Suppressor macrophage treated with lipopolysaccharide for 4 hours (primary cell): ENCODE results near the gene SPOCK2.

ENCODE experiments used
- DNase-seq: peaks from one replicate; pipeline ENCODE4 v3.0.0-alpha.2; 2020

SPOCK2 gene

DNA sequence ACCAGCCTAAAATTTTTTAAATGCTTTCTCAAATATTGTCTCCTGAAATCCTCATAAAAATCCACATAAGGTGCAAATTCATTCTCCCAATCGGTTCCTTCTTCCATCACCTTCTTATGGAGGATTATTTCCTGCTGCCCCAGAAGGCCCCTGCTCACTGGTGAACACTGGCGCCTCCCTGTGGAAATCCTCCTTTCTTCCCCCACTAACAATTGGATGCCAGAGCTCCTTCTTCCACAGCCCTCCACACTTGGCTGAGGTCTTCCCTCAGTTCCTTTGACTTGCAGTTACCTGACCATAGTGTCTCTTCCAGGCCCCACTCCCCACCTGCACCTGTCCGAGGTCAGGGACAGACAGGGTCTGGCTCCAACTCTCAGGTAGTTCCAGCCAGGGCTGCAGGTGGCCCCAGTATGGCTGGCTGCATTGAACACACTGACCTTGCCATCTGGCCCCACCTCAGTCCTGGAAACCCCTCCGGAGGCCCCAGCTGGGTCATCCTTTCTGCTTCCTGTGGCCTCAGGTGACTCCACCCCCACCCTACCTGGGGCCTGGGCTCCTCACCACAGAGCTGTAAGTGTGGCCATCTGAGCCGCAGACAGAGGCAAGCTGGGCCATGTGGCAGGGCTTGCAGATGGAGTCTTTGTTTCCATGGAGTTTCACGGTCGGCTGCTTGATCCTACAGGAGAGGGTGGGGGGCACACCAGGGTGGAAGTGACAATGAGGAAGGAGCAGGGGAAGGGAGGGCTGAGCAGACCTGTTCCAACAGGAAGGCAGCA lies 18.4 kb downstream of the SPOCK2 start:
- DNase-seq = no peak

DNA sequence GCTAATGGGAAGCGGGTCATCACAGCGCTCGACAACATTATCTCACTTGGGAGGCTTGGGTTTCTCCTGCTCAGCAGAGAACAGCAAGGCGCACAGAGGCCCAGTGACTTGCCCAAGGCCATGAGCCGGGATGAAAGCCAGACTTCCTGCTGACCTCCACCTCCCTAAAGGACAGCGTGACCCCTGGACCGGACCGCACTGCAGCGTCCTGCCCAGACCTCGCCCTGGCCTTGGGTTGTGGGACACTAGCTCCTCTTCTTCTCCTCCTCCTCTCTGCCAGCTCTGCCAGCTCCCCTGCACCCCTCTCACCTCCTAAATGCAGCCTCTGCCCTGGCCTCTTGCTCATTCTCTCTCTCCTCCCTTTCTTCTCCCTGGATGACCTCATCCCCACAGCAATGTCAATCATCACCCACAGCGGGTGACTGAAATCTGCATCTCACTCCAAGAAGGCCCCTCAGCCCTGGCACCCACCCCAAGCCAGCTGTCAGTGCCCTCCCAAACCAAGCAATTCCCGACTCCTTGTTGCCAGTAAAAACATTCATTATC lies 19.4 kb downstream of the SPOCK2 start:
- DNase-seq = no peak

DNA sequence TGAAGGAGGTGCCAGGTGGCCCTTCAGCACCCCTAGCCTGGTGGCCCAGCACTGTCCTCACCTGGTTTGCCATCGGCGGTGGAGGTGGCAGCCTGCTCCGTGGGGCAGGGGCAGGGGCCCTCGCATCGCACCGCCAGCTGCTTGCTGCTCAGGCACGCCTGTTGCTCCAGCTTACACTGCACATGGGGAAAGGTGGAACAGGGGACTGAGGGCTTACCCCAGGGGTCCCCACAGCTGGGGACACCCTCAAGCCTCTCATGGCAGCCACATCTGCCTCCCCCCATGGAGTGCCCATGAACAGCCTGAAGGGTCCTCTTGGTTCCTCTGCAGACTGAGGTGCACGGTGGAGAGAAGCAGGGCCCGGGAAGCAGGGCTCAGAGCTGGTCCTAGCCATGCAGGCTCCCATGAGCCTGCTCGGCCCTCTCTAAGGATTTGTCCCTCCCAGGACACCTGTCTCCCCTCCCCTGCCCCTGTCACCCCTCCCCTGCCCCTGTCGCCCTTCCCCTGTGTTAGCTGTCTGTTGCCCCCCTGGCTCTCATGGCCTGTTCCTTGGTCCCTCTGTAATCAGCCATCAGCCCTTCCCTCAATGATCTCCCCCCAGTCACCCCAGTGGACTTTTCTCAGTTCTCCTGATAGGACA lies 20.1 kb downstream of the SPOCK2 start:
- no peak for DNase-seq

DNA sequence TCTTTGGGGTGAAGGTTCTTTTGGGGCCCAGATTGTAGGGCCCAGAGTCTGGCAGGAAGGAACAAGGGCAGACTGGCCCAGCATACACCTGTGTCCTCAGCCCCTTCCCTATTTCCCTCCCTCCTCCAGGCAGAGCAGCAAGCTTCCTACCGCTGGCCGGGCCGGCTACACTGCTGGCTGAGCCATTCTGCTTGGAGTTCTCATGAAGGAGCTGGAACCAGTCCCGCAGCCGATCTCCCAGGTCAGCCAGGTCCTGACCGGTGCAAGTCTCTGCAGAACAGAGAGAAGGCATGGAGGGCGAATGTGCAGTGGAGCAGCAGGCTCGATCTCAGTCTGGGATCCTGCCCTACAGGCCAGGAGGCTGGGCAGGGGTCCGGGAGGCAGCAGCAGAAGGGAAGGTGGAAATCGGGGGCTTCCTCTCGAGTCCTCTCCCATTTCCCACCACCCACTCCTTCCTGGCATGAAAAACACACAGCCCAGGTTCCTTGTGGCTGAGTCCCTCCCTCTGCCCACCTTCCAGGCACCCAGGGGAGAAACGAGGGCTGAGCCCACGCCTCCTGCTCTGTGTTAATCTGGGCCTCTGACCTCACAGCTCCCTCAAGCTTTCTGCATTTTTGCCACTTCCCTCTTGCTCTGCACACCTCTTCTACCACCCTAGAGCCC lies 20.8 kb downstream of the SPOCK2 start:
- no peak for DNase-seq

DNA sequence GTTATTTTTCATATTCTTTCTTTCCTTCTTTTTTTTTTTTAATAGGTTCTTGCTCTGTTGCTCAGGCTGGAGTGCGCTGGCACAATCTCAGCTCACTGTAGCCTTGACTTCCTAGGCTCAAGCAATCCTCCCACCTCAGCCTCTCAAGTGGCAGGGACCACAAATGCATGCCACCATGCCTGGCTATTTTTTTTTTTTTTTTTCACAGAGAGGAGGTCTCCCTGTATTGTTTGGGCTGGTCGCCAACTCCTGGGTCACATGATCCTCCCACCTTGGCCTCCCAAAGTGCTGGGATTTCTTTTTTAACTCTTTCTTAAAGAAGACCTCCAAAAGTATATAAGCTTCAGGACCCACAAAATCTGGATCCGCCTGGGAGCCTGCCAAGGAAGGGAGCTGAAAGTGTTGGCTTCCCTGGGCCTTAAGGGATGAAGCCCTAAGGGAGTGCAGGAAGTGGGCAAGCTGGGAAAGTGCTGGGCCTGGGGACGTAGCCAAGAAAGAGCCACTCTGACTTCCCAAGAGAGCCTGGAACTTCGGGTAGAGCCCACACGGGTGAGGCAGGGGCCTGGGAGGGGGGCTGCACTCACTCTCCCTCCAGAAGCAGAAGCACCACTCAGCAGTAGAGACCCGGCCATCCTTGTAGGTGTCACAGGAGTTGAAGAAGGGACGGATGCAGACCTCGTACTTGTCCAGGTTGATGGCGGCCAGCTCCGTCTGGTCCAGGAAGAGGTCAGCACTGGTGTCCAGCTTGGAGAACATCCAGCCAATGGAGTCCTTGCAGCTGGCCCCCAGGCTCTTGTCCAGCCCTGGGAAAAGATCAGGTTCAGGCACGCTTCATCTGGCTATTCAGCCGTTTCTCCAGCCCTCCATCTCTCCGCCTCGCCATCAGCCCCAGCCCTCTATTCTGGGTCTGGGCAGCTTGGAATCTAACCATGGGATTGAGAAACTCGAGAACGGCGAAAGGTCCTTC lies 21.8 kb downstream of the SPOCK2 start:
- DNase-seq = no peak

DNA sequence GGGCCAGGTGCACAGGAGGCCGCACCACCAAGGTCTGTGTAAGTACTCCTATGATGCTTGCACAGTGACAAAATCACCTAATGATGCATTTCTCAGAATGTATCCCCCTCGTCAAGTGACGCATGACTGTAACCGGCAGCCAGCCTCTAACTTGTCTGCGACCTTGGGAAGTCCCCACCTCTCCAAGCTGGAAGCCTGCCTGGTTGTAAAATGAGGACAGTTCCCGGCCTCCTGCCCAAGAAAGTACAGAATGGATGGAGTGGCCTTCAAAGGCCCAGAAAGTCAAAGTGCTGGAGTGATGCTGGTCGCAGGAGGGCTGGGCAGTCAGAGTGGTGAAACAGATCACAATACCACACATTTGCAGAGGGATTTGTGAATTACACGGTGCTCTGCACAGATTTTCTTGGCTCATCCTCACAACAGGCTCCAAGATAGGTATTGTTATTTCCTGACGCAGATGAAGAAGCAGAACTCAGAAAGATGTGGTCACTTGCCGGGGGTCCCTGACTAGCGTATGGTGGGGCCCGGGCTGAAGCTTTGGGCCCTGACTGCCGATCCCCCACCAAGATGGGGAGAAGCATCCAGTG lies 22.8 kb downstream of the SPOCK2 start:
- no peak for DNase-seq

DNA sequence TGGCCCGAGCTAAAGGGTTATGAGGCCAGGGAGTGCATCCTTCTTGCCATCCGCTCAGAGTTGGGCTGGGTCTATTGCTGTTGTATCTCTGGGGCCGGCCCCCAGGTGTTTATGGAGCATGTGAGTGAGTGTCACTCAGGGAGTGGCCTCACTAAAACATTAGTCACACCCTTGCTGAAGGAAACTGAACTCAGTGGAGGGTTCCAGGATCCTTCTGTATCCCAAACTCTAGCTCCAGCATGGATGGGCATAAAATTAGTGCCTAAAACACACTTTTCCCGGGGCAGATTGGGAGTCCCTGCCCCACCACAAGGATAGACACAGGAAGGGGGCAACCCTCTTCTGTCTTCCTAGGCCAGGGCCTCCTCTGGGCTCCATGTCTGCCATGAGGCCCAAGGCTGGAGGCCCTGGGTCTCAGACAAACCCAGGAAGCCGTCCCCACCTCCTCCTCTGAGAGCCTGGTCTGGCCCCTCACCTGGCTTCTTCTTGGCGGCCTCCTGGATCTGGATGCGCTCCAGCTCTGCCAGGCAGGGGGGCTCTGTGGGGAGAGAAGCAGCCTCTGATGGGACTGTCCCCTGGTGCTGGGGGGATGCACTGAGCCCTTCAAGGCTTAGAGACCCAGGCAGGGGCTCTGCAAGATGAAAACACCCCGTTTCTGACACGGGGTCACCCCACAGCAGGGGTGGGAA lies 24.5 kb downstream of the SPOCK2 start:
- DNase-seq = no peak

DNA sequence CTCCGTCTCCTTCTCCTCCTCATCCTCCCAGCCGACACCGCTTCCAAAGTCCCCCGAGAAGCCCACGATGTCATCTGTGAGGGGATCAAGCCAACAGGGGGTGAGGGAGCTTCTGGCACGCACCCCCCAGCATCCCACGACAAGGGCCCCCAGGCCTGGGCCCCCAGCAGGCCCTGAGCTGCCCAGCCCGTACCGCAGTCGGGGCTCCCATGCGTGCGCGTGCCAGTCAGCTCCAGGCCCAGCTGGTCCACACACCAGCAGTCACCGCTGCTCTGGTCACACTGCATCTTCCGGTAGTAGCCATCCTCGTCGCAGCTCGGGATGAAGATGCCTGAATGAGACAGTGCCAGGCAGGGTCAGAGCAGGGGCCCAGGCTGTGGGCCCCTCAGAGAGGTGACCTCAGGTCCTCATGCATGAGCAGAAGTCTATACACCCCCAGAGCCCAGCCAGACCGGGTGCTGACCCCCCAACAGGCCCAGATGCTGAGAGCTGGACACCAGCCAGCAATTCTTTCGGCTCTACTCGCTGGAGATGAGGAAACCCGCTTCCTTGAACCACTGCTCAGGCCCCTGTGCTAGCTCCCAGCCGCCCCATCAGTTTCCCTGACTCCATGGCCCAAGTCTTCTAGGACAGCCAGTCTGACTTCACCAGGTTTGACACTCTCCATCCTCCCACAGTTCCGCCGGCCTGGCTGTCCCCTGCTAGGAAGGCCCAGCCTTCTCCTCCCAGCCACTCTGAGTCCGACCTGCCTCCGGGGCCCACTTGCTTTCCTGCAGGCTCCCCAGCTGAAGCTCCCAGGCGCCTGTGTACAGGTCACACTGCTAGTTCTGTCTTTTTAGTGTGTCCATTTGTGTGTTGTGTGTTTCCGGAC lies 25.3 kb downstream of the SPOCK2 start:
- no peak for DNase-seq

DNA sequence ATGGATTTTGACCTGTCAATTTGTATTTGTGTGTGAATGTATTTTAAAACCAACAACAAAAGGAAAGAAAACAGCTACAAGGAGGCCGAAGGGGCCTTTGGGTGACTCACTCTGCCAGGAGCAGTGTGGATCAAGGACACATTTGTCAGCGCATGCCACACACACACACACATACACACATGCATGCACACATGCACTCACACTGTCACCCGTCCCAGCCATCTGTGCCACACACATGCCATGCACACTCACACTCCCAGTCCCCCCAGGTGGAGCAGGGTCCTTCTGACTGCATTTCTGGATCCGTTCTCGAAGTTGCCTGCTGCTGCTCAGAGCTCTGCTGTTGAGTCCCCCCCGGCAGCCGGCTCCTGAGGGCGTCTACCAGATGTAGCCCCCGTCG lies 26.0 kb downstream of the SPOCK2 start:
- no peak for DNase-seq

DNA sequence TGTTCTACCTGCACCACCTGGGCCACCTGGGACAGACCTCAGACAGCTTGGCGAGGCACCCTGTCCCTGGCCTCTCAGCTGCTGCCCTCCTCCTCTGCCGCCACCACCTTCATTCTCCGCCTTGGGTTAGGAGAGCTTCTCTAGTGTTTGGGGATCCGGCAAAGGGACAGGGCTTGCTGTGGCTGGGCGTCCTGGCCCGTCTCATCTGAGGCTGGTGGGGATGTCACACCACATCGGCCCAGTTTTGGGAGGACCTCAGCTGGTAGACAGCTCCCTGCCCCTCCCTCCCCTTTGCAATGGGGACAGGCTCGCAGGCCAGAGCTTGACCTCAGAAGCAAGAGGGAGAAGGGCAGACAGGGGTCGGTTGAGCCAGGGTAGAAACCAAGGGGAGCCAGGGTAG lies 26.4 kb downstream of the SPOCK2 start:
- DNase-seq = no peak

DNA sequence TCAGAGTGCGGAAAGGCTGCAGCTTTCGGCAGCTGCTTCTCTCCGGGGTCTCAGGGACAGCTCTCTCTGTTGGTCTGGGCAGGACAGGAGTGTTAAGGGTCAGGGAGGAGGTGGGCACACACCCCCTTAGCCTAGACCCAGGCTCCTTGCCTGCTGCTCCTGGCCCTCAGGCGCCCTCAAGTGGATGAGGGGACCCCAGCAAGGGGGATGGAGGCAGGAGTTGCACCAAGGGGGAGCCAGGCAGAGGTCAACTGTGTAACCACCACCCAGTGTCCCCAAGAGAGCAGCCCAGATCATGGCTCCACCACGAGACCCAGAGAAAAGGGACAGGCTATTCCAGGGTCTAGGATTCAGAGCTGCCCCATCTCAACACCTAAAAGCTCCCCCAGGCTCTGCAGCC lies 26.9 kb downstream of the SPOCK2 start:
- DNase-seq = no peak

DNA sequence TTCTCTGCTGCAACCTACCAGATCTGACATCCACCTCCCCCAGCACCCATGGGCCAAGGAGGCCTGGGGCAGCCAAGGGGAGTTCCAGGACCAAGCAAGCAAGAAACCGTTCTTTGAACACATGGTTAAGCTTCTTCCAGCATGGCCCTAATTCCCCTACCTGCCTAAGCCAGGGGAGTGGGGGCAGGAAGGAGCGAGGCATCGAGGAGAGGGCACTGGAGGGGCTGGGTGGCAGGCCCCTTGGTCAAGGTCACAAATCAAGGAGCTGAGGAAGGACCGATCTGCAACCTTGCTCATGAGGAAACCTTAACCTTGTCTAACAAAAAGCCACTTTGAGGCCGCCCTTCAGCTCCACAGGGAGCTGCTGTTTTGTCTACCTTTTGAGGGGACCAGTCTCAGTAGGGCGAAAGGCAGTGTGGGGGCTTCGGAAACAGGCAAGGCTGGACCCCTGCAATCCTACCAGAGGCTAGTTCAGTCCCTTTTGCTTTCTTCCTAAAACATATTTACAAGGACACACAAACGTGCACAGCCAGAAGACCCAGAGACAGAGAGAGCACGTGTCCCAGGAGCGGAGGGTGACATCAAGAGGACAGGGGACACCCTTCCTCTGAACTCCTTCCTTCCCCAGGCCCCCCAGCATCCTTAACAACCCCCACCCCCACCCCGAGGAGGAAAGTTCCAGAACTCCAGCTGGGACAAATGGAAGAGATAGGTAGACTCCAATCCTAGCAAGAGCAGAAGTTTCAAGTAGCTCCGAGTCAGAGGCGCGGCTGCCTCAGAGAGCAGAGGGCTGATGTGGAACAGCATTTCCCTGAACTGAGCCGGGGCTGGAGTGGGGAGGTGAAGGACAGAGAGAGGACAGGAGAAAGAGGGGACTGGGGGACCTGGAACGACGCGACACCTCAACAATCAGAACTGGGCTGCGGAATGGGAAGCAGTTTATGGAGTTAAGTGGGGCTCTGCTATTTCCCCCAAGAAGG lies 28.2 kb downstream of the SPOCK2 start:
- no peak for DNase-seq

DNA sequence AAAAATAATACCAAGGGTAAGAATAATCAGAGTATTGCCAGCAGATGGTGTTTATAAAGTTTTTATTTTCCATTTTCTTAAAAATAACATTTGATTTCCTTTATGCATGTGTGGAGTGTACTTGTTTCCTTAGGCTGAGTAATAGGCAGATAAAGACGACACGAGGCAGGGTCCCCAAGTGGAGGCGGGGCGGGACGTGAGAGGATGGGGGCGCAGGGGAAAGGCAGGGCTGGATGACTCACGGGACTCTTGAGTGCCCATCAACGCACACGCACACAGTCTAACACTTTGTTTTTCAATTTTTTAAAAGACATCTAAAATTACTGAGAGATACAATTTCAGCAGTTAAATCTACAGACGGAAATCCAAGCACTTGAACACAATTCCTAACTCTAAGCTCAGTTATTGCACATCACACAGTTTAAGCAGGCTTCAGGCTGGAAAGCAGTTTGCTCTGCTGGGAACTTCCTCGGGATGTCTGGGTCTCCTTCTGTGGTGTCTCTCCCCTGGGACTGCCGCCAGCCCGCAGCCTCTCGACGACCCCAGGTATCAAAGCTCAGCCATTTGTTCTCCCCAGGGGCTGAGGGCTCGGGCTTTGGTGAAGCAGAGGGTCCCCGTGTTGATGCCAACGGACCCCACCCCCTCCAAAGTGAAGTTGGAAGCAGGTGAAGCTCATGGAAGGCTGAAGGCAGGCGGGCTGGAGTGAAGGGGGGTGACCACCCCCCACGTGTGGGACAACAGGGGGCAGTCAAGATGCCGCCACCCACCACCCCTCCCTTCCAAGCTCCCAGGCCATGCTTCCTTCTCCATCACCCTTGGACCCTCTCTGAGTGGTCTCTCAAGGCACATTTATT lies 29.1 kb downstream of the SPOCK2 start:
- no peak for DNase-seq

DNA sequence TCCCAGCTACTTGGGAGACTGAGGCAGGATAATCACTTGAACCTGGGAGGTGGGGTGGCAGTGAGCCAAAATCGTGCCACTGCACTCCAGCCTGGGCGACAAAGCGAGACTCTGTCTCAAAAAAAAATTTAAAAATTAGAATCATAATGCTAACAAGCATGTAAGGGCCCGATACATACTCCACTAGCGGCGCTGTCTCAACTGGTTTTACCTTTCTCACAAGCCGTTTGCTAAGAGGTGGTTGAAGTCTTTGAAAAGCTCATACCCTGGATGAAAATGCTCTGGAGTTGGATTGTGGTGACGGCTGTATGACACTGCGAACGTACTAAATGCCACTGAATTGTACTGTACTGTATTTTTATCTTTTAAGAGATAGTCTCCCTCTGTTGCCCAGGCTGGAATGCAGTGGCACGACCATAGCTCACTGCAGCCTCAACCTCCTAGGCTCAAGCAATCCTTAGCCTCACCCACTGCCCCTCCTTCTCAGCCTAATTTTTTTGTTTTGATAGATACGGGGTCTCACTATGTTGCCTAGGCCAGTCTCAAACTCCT lies 29.9 kb downstream of the SPOCK2 start:
- DNase-seq = no peak

DNA sequence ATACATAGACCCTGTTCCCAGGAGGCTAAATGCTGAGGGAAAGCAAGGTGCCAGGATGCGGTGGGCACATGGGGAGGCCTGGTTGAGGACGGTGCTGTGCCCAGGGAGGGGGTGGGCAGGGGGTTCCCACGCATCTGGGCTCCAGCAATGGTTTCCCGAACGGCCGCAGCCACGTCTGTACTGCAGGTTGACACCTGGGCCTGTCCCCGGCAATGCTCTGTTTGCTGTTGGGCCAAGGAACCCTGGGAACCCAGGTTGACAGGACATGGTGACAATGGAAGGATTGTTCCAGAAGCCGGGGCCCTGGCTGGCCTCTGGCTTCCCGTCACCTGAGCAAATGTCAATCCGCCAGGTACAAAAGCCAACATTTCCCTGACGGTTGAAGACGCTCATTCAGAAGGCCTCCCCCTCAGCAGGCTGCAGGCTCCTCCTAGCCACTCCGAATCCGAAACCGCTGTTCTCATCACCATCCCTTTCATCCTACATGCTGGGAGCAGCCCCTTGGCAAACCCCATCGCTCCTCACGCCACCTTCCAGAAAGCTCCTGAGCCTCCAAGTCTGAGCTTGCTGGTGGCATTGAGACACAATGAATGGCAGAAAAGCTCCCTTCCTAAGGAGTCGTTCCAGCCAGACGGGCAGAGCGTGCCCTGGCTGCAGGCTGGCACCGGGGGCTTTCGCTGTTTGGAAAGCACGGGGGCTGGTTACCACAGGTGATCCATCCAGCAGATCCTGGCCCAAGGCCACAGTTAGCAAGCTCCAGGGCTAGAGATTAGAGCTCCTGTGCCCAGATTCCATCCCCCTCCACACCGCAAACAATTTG lies 31.2 kb downstream of the SPOCK2 start:
- DNase-seq = no peak

DNA sequence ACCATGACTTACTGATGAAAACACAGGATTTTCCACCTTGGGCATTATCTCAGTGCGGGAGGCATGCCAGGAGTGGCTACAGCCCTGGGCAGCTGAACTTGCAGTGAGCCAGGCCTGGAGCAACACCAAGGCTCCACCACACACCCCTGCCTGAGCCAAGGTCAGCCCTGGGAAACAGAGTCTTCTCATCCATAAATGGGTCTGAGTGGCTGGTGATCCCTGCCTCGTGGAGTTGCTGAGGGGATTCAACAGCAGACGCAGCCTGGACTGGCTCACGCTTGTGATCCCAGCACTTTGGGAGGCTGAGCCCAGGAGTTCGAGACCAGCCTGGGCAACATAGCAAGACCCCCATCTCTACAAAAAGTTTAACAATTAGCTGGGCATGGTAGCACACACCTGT lies 32.2 kb downstream of the SPOCK2 start:
- no peak for DNase-seq

DNA sequence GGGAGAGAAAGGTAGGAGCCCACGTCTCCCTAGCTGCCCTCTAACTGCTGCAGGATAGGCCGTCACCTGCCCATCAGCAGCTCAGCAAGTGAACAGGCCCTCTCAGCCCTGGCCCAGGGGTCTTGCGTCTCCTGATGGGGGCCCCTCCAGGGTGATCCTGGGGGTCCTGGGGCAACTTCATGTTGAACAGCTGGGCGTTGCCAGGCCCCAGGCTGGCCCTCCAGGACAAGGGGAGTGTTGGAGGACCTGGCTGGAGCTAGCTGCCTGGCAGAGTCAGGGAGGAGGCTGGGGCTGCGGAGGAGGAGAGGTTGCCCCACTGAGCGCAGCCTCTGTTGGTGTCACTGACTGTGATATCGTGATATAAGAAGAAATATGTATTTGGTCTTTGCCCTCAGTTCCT lies 34.7 kb downstream of the SPOCK2 start:
- DNase-seq = no peak
